Body of pancreas (tissue), 4 donors: Measurements from ENCODE around the gene ABI1. TPM values are rescaled to one million over a fixed set of nuclear protein-coding genes. Genes with fewer than 3 reads are reported as not detected.

Experiments
- ATAC-seq: fragments of 150-250 bp; one replicate; pipeline ENCODE4 v1.9.1; 2016
- DNase-seq, 4 donors: peaks; one replicate each; pipeline ENCODE4 v3.0.0-alpha.2; 2019
- H3K27ac ChIP-seq, 4 donors: fragments of 200-600 bp; sonication (generic); 1 replicate in 3 of 4; 2 replicates in 1 of 4; pipeline versions ENCODE4 v1.5.1 to v1.6.1; 2016 to 2019; ENCODE audit warnings: mild to moderate bottlenecking in 1 of 4, mixed read lengths in 1 of 4, moderate library complexity in 1 of 4
- H3K27me3 ChIP-seq, 2 donors: fragments of 200-600 bp; sonication (generic); one replicate each; pipeline ENCODE4 v1.6.0; 2016; ENCODE audit warnings: mild to moderate bottlenecking in 1 of 2
- H3K36me3 ChIP-seq, 2 donors: fragments of 200-600 bp; sonication (generic); replicated peaks in 1 of 2; 2 replicates each; pipeline ENCODE4 v1.5.1; 2016; ENCODE audit warnings: low read depth in 2 of 2; ENCODE audit not compliant: insufficient read depth in 1 of 2
- H3K4me1 ChIP-seq: fragments of 200-600 bp; sonication (generic); one replicate; pipeline ENCODE4 v1.6.0; 2016
- H3K4me3 ChIP-seq, 2 donors: fragments of 200-600 bp; sonication (generic); 1 replicate in 1 of 2; 2 replicates in 1 of 2; pipeline ENCODE4 v1.5.1; 2016 to 2019
- H3K9me3 ChIP-seq, 3 donors: fragments of 200-600 bp; sonication (generic); 1 replicate in 2 of 3; 2 replicates in 1 of 3; pipeline ENCODE4 v1.5.1; 2016
- CTCF ChIP-seq, 7 experiments: fragments of 450-650 bp in 4 of 7; fragments of 200-600 bp in 3 of 7; sonication (generic) in 3 of 7; IDR thresholded peaks; one replicate each; pipeline ENCODE4 v1.5.1; 2016 to 2019; ENCODE audit warnings: antibody characterized with exemption in 7 of 7
- POLR2A ChIP-seq, 3 donors: fragments of 450-650 bp; IDR thresholded peaks; one replicate each; pipeline ENCODE4 v1.6.1; 2016; ENCODE audit warnings: antibody characterized with exemption in 3 of 3, mild to moderate bottlenecking in 2 of 3
- WGBS, 2 donors: methylation state at CpG; one replicate each; pipeline ENCODE4 v1.1.5; 2017; 5-methylcytosine and 5-hydroxymethylcytosine counted together
- intact Hi-C: fragments of 100-400 bp; cut with DNase I; formaldehyde crosslinking; loops from one replicate; pipeline ENCODE4 v1.15.1; 2023
- total RNA-seq, 2 donors: library from RNA; depleted of rRNA; stranded (reverse); fragments of >200 nt; gene quantifications; one replicate each; pipeline ENCODE4 v1.1.0, GENCODE V29; 2016

Gene ABI1
- total RNA-seq, 2 donors from 2014 or later: 13.5 to 24.9 TPM

- DNase-seq: no peak
- no peaks in the 10 kb centered on the region for H3K9me3 ChIP-seq
- H3K4me3 ChIP-seq: no peak overlapping the region
- 97 to 100% methylated on average over 2 of the region's 2 CpGs for WGBS, 2 donors
- H3K36me3 ChIP-seq: no peaks in the 10 kb centered on the region
- H3K27ac ChIP-seq: no peak overlapping the region
- intact Hi-C loops: no loop called here
- no peak for ATAC-seq
- TF ChIP-seq POLR2A (IDR thresholded peaks at IDR 0.05): no peak
- TF ChIP-seq CTCF (IDR thresholded peaks at IDR 0.05): no peak
- no peaks in the 10 kb centered on the region for H3K27me3 ChIP-seq
- H3K4me1 ChIP-seq: no peaks in the 10 kb centered on the region
Measured at GRCh38 chr10:26835025-26835424, 25.7 kb downstream of the ABI1 start.

GRCh38 chr10:26832960-26833359 is 27.8 kb downstream of the ABI1 start:
- Histone ChIP-seq H3K36me3 (no peaks in the 10 kb centered on the region), H3K9me3 (no peaks in the 10 kb centered on the region), H3K4me3 (no peak overlapping the region), H3K4me1 (no peaks in the 10 kb centered on the region), H3K27me3 (no peaks in the 10 kb centered on the region), H3K27ac (no peak overlapping the region)
- intact Hi-C loops: no loop called here
- 76 to 80% methylated on average over 2 of the region's 2 CpGs for WGBS, 2 donors
- DNase-seq (no peak), ATAC-seq (no peak)
- no peak for TF ChIP-seq POLR2A (IDR thresholded peaks at IDR 0.05)
- no peak for TF ChIP-seq CTCF (IDR thresholded peaks at IDR 0.05)

GRCh38 chr10:26831936-26832335 is 28.8 kb downstream of the ABI1 start:
- H3K27ac ChIP-seq: no peak overlapping the region
- WGBS, 2 donors: 81 to 82% methylated on average over 6 of the region's 6 CpGs
- H3K9me3 ChIP-seq: no peaks in the 10 kb centered on the region
- H3K4me1 ChIP-seq: no peaks in the 10 kb centered on the region
- no peaks in the 10 kb centered on the region for H3K27me3 ChIP-seq
- ATAC-seq: no peak
- TF ChIP-seq POLR2A (IDR thresholded peaks at IDR 0.05) (no peak), CTCF (IDR thresholded peaks at IDR 0.05) (no peak)
- no peak overlapping the region for H3K4me3 ChIP-seq
- H3K36me3 ChIP-seq: no peaks in the 10 kb centered on the region
- DNase-seq: no peak
- intact Hi-C loops: no loop called here

GRCh38 chr10:26829810-26830515 is 30.8 kb downstream of the ABI1 start:
- Histone ChIP-seq H3K27me3 (no peaks in the 10 kb centered on the region), H3K4me1 (no peaks in the 10 kb centered on the region), H3K9me3 (no peaks in the 10 kb centered on the region), H3K36me3 (no peaks in the 10 kb centered on the region), H3K4me3 (no peak overlapping the region), H3K27ac (no peak overlapping the region)
- ATAC-seq (no peak), DNase-seq (no peak)
- WGBS, 2 donors: 81 to 99% methylated on average over 5 of the region's 5 CpGs
- TF ChIP-seq POLR2A (IDR thresholded peaks at IDR 0.05) (no peak), CTCF (IDR thresholded peaks at IDR 0.05) (no peak)
- intact Hi-C loops: no loop called here
